ENCODE measurements around the gene ALOX5AP. TPM values are rescaled to one million over a fixed set of nuclear protein-coding genes. Genes with fewer than 3 reads are reported as not detected.

The ALOX5AP gene
- total RNA-seq, 2 experiments from 2014 or later, result 24.9 to 29.6 TPM

- ATAC-seq, result no peak
- CTCF ChIA-PET, result no interaction called here
- Mint-ChIP-seq H3K9me3 (ENCODE audit: low read depth) (peaks cover 1% of the 10 kb centered on the region), H3K36me3 (ENCODE audit: low read depth) (no peaks in the 10 kb centered on the region), H3K4me3 (no peak overlapping the region), H3K4me1 (peaks cover 20% of the 10 kb centered on the region), H3K27me3 (peaks cover 5% of the 10 kb centered on the region), H3K27ac (no peak overlapping the region)
- intact Hi-C loops (cut with DNase I, micrococcal nuclease), result no loop called here
- DNase-seq, result no peak
- POLR2A ChIA-PET, result no interaction called here
Measured at GRCh38 chr13:30776661-30777060, 41.3 kb downstream of the ALOX5AP start.

GRCh38 chr13:30779016-30779415 is 43.7 kb downstream of the ALOX5AP start:
- CTCF ChIA-PET, result interaction anchor here (0.6 to 2.3 kb wide), 3 partner anchors 13 to 876 kb away, joined by 3 to 8 read pairs (median 4); no protein-coding TSS in a partner anchor
- H3K4me1 Mint-ChIP-seq, result peaks cover 12% of the 10 kb centered on the region
- DNase-seq (no peak), ATAC-seq (no peak)
- intact Hi-C loops (cut with DNase I, micrococcal nuclease), result no loop called here
- no peaks in the 10 kb centered on the region for H3K36me3 Mint-ChIP-seq (ENCODE audit: low read depth)
- POLR2A ChIA-PET, result no interaction called here
- H3K9me3 Mint-ChIP-seq (ENCODE audit: low read depth), result peaks cover 5% of the 10 kb centered on the region
- no peak overlapping the region for H3K4me3 Mint-ChIP-seq
- H3K27me3 Mint-ChIP-seq, result peaks cover 5% of the 10 kb centered on the region
- no peak overlapping the region for H3K27ac Mint-ChIP-seq

DNA sequence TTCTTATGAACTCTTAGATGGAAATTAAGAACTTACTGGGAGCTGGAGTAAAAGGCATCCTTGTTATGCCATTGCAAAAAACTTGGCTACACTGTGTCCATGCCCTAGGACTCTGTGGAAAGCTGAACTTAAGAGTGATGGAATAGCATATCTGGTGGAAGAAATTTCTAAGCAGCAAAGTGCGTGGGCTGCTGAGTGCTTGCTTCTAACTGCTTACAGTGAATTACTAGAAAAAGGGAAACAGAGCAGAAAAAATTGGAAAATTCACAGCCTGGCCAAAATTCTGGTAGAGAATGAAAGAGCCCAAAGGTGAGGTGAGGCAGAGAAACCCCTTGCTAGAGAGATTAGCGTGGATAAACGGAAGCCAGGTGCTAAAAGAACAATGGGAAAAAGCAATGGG is 44.3 kb downstream of the ALOX5AP start:
- H3K27me3 Mint-ChIP-seq, result peaks cover 5% of the 10 kb centered on the region
- peaks cover 7% of the 10 kb centered on the region for H3K4me1 Mint-ChIP-seq
- no peaks in the 10 kb centered on the region for H3K36me3 Mint-ChIP-seq (ENCODE audit: low read depth)
- H3K9me3 Mint-ChIP-seq (ENCODE audit: low read depth), result peaks cover 5% of the 10 kb centered on the region
- ChIA-PET CTCF (interaction anchor here (0.5 to 2.3 kb wide), 3 partner anchors 13 to 1266 kb away, joined by 3 to 8 read pairs (median 4); no protein-coding TSS in a partner anchor), POLR2A (no interaction called here)
- no peak overlapping the region for H3K4me3 Mint-ChIP-seq
- no peak for DNase-seq
- ATAC-seq, result no peak
- intact Hi-C loops (cut with DNase I, micrococcal nuclease), result no loop called here
- no peak overlapping the region for H3K27ac Mint-ChIP-seq

GRCh38 chr13:30780338-30780981 is 45.1 kb downstream of the ALOX5AP start:
- ChIA-PET CTCF (interaction anchor here (0.5 to 0.8 kb wide), 2 partner anchors 260 to 387 kb away, joined by 3 read pairs; no protein-coding TSS in a partner anchor), POLR2A (no interaction called here)
- intact Hi-C loops (cut with DNase I, micrococcal nuclease), result no loop called here
- H3K9me3 Mint-ChIP-seq (ENCODE audit: low read depth), result peaks cover 5% of the 10 kb centered on the region
- H3K27me3 Mint-ChIP-seq, result peaks cover 5% of the 10 kb centered on the region
- H3K4me1 Mint-ChIP-seq, result no peaks in the 10 kb centered on the region
- DNase-seq (no peak), ATAC-seq (no peak)
- no peaks in the 10 kb centered on the region for H3K36me3 Mint-ChIP-seq (ENCODE audit: low read depth)
- H3K27ac Mint-ChIP-seq, result no peak overlapping the region
- H3K4me3 Mint-ChIP-seq, result no peak overlapping the region

GRCh38 chr13:30785191-30785850 is 50.0 kb downstream of the ALOX5AP start:
- CTCF ChIA-PET, result no interaction called here

GRCh38 chr13:30786648-30787047 is 51.3 kb downstream of the ALOX5AP start:
- POLR2A ChIA-PET, result no interaction called here
- CTCF ChIA-PET, result no interaction called here
- intact Hi-C loops (cut with DNase I, micrococcal nuclease), result no loop called here
- DNase-seq, result no peak
- Mint-ChIP-seq H3K36me3 (ENCODE audit: low read depth) (peaks cover 1% of the 10 kb centered on the region), H3K4me3 (no peak overlapping the region), H3K27me3 (no peaks in the 10 kb centered on the region), H3K4me1 (peaks cover 6% of the 10 kb centered on the region), H3K9me3 (ENCODE audit: low read depth) (peaks cover 4% of the 10 kb centered on the region), H3K27ac (no peak overlapping the region)
- ATAC-seq, result no peak

More at GRCh38 chr13:30785191-30785850, 50.0 kb downstream of the ALOX5AP start:
- Mint-ChIP-seq H3K4me1 (peaks cover 6% of the 10 kb centered on the region), H3K4me3 (no peak overlapping the region), H3K27ac (no peak overlapping the region), H3K27me3 (no peaks in the 10 kb centered on the region), H3K36me3 (ENCODE audit: low read depth) (peaks cover 1% of the 10 kb centered on the region), H3K9me3 (ENCODE audit: low read depth) (peaks cover 5% of the 10 kb centered on the region)
- POLR2A ChIA-PET, result no interaction called here
- intact Hi-C loops (cut with DNase I, micrococcal nuclease), result no loop called here
- DNase-seq (no peak), ATAC-seq (no peak)

DNA sequence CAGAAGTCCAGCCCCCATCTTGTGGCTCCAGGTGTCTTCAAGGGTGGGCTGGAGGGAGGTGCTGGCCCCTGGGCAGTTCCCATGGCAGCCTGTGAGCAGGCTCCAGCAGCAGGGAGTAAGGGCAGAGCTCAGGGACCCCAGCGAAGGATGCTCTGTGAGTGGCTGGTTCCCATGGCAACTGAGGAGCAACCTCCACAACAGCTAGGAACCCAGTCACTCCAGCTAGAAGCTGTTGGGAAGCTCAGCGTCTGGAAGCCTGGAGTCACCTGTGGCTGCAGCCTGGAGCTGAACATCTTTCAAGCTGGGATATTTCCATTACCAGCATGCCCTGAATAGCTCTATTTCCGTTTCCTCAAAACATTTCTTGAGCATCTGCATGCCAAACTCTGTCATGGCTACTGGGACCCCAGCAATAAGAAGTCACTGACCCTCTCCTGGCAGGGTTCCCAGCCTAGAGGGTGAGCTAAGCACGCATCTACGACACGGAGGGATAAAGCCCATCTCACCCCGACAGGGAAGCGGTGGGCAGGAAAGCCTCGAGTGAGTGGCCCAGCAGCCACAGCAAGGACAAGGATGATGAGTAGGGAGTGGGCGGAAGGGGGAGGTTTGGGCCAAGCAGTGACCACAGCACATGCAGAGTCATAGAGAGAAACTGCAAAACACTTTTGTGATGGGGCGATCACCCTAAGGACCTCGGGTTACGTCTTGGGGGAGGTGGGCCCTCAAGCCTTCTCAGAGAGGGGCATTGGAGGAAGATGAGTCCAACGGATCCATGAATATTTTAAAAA is 52.6 kb downstream of the ALOX5AP start:
- POLR2A ChIA-PET, result no interaction called here

DNA sequence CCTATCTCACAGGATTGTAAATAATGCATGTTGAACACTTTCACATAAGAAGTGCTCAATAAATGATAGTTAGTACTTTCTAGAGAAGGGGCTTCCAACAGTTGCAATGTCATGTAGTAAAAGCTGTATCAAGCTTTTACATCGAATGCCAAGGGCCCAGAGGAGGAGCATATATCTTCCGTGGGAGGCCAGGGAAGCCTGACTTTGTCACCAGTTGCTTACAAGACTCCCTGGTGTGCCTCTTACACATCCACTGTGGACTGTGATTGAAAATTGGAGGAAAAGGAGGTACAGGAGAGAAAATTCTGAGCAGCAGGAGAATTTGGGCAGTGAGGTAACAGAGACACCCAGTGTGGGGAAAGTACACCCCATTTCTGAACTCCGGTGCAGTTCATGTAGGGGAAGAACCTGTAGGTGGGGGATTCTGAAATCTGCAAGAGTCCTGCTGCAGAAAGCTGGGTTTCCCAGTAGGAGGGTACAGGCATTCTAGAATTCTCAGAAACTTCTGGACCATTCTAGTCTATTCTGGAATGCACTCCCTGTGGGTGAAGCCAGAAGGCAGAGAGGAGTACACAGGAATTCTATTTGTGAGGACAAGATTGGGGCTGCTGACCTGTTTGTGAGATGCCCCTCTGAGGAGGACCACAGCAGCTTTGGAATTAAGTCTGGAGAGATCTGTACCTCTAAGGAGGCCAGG is 54.0 kb downstream of the ALOX5AP start:
- Mint-ChIP-seq H3K9me3 (ENCODE audit: low read depth) (no peaks in the 10 kb centered on the region), H3K27me3 (no peaks in the 10 kb centered on the region), H3K27ac (no peak overlapping the region), H3K4me3 (no peak overlapping the region), H3K36me3 (ENCODE audit: low read depth) (peaks cover 1% of the 10 kb centered on the region), H3K4me1 (peaks cover 6% of the 10 kb centered on the region)
- intact Hi-C loops (cut with DNase I, micrococcal nuclease), result no loop called here
- ATAC-seq, result no peak
- ChIA-PET POLR2A (interaction anchor here (0.7 kb wide), 1 partner anchor 14 kb away, joined by 3 read pairs; no protein-coding TSS in a partner anchor), CTCF (interaction anchor here (0.8 kb wide), 1 partner anchor 255 kb away, joined by 3 read pairs; no protein-coding TSS in a partner anchor)
- no peak for DNase-seq

More for the DNA sequence above, 52.6 kb downstream of the ALOX5AP start:
- DNase-seq, result no peak
- peaks cover 1% of the 10 kb centered on the region for H3K36me3 Mint-ChIP-seq (ENCODE audit: low read depth)
- no peak for ATAC-seq
- CTCF ChIA-PET, result interaction anchor here (0.6 kb wide), 1 partner anchor 14 kb away, joined by 3 read pairs; no protein-coding TSS in a partner anchor
- no peaks in the 10 kb centered on the region for H3K9me3 Mint-ChIP-seq (ENCODE audit: low read depth)
- peaks cover 6% of the 10 kb centered on the region for H3K4me1 Mint-ChIP-seq
- H3K4me3 Mint-ChIP-seq, result no peak overlapping the region
- no peaks in the 10 kb centered on the region for H3K27me3 Mint-ChIP-seq
- intact Hi-C loops (cut with DNase I, micrococcal nuclease), result no loop called here
- no peak overlapping the region for H3K27ac Mint-ChIP-seq

DNA sequence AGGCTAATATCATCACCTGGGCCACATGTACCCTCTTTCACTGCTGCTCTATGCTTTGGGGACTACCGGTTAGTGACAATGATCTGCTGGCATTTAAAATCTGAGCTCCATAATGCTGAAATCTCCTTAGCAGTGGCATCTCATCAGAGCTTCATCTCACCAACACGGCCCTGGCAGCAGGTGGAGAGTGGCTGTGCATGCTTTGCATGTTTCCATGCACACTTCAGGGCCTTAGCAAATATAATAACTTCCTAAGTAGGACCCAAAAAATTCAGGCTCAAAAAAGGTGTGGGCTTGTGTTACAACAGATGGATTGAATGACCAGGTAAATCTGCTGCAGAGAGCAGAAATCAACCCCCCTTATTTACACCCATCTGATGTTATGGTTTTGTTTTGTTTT is 55.2 kb downstream of the ALOX5AP start:
- CTCF ChIA-PET, result interaction anchor here (0.8 to 1.2 kb wide), 2 partner anchors 20 to 89 kb away, joined by 3 read pairs; no protein-coding TSS in a partner anchor
- H3K9me3 Mint-ChIP-seq (ENCODE audit: low read depth), result no peaks in the 10 kb centered on the region
- H3K4me1 Mint-ChIP-seq, result peaks cover 11% of the 10 kb centered on the region
- intact Hi-C loops (cut with DNase I, micrococcal nuclease), result no loop called here
- DNase-seq (no peak), ATAC-seq (no peak)
- H3K4me3 Mint-ChIP-seq, result no peak overlapping the region
- POLR2A ChIA-PET, result no interaction called here
- H3K36me3 Mint-ChIP-seq (ENCODE audit: low read depth), result peaks cover 1% of the 10 kb centered on the region
- no peaks in the 10 kb centered on the region for H3K27me3 Mint-ChIP-seq
- no peak overlapping the region for H3K27ac Mint-ChIP-seq

GRCh38 chr13:30791354-30792001 is 56.1 kb downstream of the ALOX5AP start:
- POLR2A ChIA-PET, result interaction anchor here (0.8 kb wide), 1 partner anchor 52 kb away, joined by 3 read pairs; no protein-coding TSS in a partner anchor
- peaks cover 19% of the 10 kb centered on the region for H3K4me1 Mint-ChIP-seq
- H3K4me3 Mint-ChIP-seq, result no peak overlapping the region
- CTCF ChIA-PET, result interaction anchor here (0.6 to 2.4 kb wide), 5 partner anchors 13 to 190 kb away, joined by 3 to 8 read pairs (median 3); no protein-coding TSS in a partner anchor
- ATAC-seq (no peak), DNase-seq (no peak)
- peaks cover 1% of the 10 kb centered on the region for H3K36me3 Mint-ChIP-seq (ENCODE audit: low read depth)
- intact Hi-C loops (cut with DNase I, micrococcal nuclease), result no loop called here
- no peaks in the 10 kb centered on the region for H3K27me3 Mint-ChIP-seq
- H3K27ac Mint-ChIP-seq, result no peak overlapping the region
- H3K9me3 Mint-ChIP-seq (ENCODE audit: low read depth), result no peaks in the 10 kb centered on the region

Measured in activated CD4-positive, alpha-beta T cell treated with anti-CD3 and anti-CD28 coated beads for 36 hours (primary cell).